ENCODE results near the gene KLHL15.

DNA sequence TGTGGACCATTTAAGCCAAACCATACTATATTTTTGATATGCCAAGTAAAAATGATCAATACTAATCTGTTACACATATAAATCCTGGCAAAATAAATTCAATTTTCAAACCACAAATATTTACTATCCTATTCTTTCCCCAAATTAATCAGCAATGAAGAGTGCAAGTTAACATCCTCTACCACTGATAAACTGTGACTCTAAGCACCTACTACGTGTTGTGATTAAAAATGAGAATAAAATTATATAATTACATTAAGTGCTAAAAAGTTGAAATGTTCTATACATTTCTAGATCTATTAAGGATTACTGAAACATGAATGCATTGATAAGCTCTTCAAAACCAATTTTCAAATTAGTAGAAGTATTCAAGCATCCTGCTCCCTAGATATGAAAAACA lies 3.4 kb downstream of the KLHL15 start:
- TF ChIP-seq, protein P1, sequence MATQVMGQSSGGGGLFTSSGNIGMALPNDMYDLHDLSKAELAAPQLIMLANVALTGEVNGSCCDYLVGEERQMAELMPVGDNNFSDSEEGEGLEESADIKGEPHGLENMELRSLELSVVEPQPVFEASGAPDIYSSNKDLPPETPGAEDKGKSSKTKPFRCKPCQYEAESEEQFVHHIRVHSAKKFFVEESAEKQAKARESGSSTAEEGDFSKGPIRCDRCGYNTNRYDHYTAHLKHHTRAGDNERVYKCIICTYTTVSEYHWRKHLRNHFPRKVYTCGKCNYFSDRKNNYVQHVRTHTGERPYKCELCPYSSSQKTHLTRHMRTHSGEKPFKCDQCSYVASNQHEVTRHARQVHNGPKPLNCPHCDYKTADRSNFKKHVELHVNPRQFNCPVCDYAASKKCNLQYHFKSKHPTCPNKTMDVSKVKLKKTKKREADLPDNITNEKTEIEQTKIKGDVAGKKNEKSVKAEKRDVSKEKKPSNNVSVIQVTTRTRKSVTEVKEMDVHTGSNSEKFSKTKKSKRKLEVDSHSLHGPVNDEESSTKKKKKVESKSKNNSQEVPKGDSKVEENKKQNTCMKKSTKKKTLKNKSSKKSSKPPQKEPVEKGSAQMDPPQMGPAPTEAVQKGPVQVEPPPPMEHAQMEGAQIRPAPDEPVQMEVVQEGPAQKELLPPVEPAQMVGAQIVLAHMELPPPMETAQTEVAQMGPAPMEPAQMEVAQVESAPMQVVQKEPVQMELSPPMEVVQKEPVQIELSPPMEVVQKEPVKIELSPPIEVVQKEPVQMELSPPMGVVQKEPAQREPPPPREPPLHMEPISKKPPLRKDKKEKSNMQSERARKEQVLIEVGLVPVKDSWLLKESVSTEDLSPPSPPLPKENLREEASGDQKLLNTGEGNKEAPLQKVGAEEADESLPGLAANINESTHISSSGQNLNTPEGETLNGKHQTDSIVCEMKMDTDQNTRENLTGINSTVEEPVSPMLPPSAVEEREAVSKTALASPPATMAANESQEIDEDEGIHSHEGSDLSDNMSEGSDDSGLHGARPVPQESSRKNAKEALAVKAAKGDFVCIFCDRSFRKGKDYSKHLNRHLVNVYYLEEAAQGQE (IDR thresholded peaks at IDR 0.05; ENCODE audit: low read depth) = no peak
- TF ChIP-seq TCF12 (IDR thresholded peaks at IDR 0.05; ENCODE audit: low read depth) (no peak), TAF1 (IDR thresholded peaks at IDR 0.05; ENCODE audit: low read depth) (no peak), EP300 (IDR thresholded peaks at IDR 0.05; ENCODE audit: borderline replicate concordance) (no peak), RAD21 (IDR thresholded peaks at IDR 0.05; ENCODE audit: low read depth) (no peak), TEAD4 (IDR thresholded peaks at IDR 0.05) (no peak), FOXM1 (IDR thresholded peaks at IDR 0.05; ENCODE audit: borderline replicate concordance, low read depth) (no peak), CREB1 (IDR thresholded peaks at IDR 0.05; ENCODE audit: low read depth) (no peak), CEBPB (IDR thresholded peaks at IDR 0.05) (no peak), EGR1 (IDR thresholded peaks at IDR 0.05) (no peak), NFIC (IDR thresholded peaks at IDR 0.05) (no peak), ZBTB7A (IDR thresholded peaks at IDR 0.05; ENCODE audit: low read depth) (no peak), YY1 (IDR thresholded peaks at IDR 0.05; ENCODE audit: low read depth) (no peak)
- TF ChIP-seq, protein P2, sequence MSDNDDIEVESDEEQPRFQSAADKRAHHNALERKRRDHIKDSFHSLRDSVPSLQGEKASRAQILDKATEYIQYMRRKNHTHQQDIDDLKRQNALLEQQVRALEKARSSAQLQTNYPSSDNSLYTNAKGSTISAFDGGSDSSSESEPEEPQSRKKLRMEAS (IDR thresholded peaks at IDR 0.05) = no peak
